ENCODE results near the gene ASAP3.

ASAP3 gene

DNA sequence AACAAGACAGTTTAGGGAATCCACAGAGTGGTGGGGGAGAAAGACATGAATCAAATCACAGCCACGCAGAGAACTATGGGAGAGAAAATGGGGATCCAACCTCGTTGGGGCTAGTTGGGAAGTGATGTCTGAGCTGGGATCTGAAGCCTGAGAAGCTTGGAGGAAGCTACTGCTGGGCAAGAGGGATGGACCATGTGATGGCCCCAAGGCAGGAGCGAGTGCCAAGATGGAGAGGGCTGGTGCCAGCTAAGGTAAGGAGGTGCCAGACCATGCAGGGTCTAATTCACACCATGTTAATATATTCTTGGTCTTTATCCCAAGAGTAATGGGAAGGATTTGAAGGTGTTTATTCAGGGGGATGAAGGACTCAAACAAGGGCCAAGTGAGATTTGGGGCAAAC lies 41.2 kb downstream of the ASAP3 start:
- H3K9me3 ChIP-seq = no peaks in the 10 kb centered on the region
- TF ChIP-seq CTCF (IDR thresholded peaks at IDR 0.05) = no peak
- H3K4me3 ChIP-seq = no peak overlapping the region
- H3K27me3 ChIP-seq = no peaks in the 10 kb centered on the region
- no peak for DNase-seq
- H3K4me1 ChIP-seq = peaks cover 0 to 3% (median 0%) of the 10 kb centered on the region in 4 donors
- H3K36me3 ChIP-seq = peaks cover 0 to 39% (median 21%) of the 10 kb centered on the region in 3 donors
- no peak overlapping the region for H3K27ac ChIP-seq
- intact Hi-C loops (cut with DNase I; ENCODE audit: low total_unique reads) = no loop called here

DNA sequence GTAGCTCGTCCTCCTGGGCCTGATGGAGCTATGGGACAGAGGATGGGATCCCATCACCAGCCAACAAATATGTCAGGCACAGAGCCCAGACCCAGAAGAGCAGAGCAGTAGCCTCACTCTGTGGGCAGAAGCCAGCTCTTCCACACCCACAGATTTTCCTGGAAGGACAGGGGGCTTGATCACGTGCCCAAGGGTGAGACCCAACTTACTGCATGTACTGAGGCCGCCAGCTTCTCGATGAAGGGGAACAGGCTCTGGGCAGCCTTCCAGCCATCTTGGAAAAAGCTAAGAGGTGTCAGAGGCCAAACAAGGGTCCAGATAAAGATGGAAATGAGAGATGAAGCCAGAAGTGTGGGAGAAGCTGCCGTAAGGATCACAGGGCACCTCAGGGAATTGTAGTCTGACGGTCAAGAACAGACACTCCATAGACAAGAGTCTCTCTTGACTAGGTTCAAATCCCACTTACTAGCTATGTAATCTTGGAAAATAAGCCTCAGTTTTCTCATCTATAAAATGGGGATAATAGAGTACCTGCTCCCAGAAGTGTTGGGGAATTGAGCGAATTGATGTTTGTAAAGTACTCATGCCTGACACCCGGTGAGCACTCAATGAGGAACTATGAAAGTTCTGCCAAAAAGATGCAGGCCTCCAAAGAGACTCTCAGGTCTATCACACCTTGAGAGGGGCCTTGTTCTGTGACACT lies 42.4 kb downstream of the ASAP3 start:
- H3K9me3 ChIP-seq = no peaks in the 10 kb centered on the region
- intact Hi-C loops (cut with DNase I; ENCODE audit: low total_unique reads) = no loop called here
- no peaks in the 10 kb centered on the region for H3K27me3 ChIP-seq
- DNase-seq = no peak
- peaks cover 0 to 49% (median 30%) of the 10 kb centered on the region in 3 donors for H3K36me3 ChIP-seq
- peaks cover 0 to 3% (median 0%) of the 10 kb centered on the region in 4 donors for H3K4me1 ChIP-seq
- TF ChIP-seq CTCF (IDR thresholded peaks at IDR 0.05) = no peak
- no peak overlapping the region for H3K4me3 ChIP-seq
- H3K27ac ChIP-seq = no peak overlapping the region

DNA sequence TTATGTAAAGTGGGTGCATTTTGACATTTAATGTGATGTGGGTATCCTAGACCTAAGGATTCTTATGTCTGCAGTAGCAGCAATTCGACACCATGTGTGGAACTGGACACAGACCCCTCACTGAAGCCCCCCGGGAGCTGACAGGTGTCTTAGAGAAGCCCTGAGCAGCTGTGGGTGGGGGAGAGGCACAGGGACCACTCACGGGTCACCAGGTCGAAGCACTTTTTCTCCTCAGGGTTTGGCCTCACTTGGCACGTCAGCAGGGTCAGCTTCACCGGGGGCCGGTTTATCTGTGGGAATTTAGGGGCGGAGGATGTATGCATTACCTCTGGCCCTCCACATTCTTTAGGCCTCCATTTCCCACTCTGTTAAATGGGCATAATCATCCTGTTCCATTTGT lies 45.4 kb downstream of the ASAP3 start:
- Histone ChIP-seq H3K4me3 (no peak overlapping the region), H3K9me3 (no peaks in the 10 kb centered on the region), H3K4me1 (no peaks in the 10 kb centered on the region), H3K27ac (no peak overlapping the region), H3K36me3 (peaks cover 5 to 80% (median 48%) of the 10 kb centered on the region in 3 donors), H3K27me3 (no peaks in the 10 kb centered on the region)
- no peak for TF ChIP-seq CTCF (IDR thresholded peaks at IDR 0.05)
- intact Hi-C loops (cut with DNase I; ENCODE audit: low total_unique reads) = no loop called here
- DNase-seq = no peak

GRCh38 chr1:23437355-23437664 lies 46.7 kb downstream of the ASAP3 start:
- no peak overlapping the region for H3K27ac ChIP-seq
- intact Hi-C loops (cut with DNase I; ENCODE audit: low total_unique reads) = no loop called here

DNA sequence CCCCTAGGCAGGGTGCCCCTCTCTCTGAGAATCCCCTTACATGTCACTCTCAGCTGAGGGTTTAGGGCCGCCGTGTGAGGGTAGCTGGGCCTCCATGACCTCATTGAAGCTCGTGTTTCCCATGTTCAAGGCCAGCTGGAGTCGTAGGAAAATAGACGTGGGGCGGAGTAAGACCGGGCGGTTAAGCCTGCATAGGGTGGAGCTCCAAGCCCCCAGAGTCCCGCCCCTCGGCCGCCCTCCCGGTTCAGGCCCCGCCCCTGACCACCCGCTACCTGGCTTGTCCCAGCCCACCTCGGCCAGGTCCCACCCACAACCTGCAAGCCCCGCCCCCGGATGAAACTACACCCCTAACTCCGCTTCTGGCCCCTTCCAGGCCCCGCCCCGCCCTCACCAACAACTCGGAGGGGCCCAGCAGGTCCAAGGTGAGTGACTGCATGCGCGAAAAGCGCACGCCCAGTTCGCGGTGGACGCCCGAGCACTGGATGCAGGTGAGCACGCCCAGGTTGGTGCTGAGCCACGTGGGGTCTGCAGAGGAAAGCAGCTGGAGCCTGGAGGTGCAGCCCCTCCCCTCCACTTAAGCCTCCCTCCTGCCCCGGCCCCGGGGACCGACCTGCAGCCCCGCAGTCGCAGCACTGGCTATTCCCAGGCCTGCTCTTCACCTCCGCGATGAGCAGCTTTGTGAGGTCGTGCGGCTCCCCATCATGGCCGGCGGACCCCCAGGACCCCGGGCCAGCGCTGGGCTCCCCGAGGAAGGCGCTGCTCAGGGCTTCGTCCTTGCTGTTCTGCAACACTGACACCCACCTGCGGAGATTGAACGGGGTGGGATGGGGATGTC lies 47.2 kb downstream of the ASAP3 start:
- no peaks in the 10 kb centered on the region for H3K9me3 ChIP-seq
- peaks cover 10 to 88% (median 56%) of the 10 kb centered on the region in 3 donors for H3K36me3 ChIP-seq
- H3K4me3 ChIP-seq = no peak overlapping the region
- TF ChIP-seq CTCF (IDR thresholded peaks at IDR 0.05) = no peak
- DNase-seq = no peak
- H3K4me1 ChIP-seq = no peaks in the 10 kb centered on the region
- H3K27ac ChIP-seq = no peak overlapping the region
- H3K27me3 ChIP-seq = no peaks in the 10 kb centered on the region
- intact Hi-C loops (cut with DNase I; ENCODE audit: low total_unique reads) = no loop called here

More at GRCh38 chr1:23437355-23437664, 46.7 kb downstream of the ASAP3 start:
- Histone ChIP-seq H3K9me3 (no peaks in the 10 kb centered on the region), H3K36me3 (peaks cover 10 to 88% (median 57%) of the 10 kb centered on the region in 3 donors), H3K4me3 (no peak overlapping the region), H3K27me3 (no peaks in the 10 kb centered on the region), H3K4me1 (no peaks in the 10 kb centered on the region)
- DNase-seq = no peak
- no peak for TF ChIP-seq CTCF (IDR thresholded peaks at IDR 0.05)
